ENCODE data around the gene LY6G6C. TPM values are rescaled to one million over a fixed set of nuclear protein-coding genes. Genes with fewer than 3 reads are reported as not detected.

Gene LY6G6C
- total RNA-seq, 2 experiments from 2014 or later, result not detected

DNA sequence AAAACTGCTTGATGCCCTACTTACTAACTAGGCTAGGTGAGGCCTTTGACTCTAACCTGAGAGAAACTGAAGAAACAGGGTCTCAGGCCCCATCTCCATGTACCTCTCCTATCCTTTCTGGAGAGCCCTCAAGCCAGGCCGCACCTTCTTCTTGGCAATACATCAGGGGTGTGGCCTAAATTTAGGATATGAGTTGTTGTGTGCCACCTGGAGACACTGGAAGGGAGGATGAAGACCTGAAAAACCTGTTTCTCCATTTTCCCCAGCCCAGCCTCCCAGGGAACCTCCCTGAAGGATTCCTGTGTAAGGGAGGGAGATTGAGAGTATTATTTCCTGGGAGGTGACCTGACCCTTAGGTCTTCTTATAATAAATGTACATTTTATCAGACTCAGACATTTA, 3.3 kb downstream of the LY6G6C start:
- no peak for ATAC-seq (ENCODE audit: poor library complexity)
- H3K27ac ChIP-seq (ENCODE audit: low read depth in 1 of 2, low read length in 2 of 2), result no peak overlapping the region
- no peak overlapping the region for H3K4me3 Mint-ChIP-seq
- no peak overlapping the region for H3K4me3 ChIP-seq (ENCODE audit: low read length)
- DNase-seq, result no peak
- no peaks in the 10 kb centered on the region for H3K9me3 ChIP-seq (ENCODE audit: control insufficient read depth in 1 of 2, insufficient read depth in 1 of 2, low read length in 2 of 2)
- peaks cover 6% of the 10 kb centered on the region for H3K4me1 Mint-ChIP-seq (ENCODE audit: low read depth)
- ChIA-PET CTCF (no interaction called here), POLR2A (no interaction called here)
- intact Hi-C loops (cut with DNase I, micrococcal nuclease), result no loop called here
- no peak overlapping the region for H3K27ac Mint-ChIP-seq
- H3K36me3 Mint-ChIP-seq (ENCODE audit: low read depth), result no peaks in the 10 kb centered on the region
- H3K9me3 Mint-ChIP-seq, result no peaks in the 10 kb centered on the region
- H3K27me3 Mint-ChIP-seq, result no peaks in the 10 kb centered on the region
- TF ChIP-seq, protein P1, sequence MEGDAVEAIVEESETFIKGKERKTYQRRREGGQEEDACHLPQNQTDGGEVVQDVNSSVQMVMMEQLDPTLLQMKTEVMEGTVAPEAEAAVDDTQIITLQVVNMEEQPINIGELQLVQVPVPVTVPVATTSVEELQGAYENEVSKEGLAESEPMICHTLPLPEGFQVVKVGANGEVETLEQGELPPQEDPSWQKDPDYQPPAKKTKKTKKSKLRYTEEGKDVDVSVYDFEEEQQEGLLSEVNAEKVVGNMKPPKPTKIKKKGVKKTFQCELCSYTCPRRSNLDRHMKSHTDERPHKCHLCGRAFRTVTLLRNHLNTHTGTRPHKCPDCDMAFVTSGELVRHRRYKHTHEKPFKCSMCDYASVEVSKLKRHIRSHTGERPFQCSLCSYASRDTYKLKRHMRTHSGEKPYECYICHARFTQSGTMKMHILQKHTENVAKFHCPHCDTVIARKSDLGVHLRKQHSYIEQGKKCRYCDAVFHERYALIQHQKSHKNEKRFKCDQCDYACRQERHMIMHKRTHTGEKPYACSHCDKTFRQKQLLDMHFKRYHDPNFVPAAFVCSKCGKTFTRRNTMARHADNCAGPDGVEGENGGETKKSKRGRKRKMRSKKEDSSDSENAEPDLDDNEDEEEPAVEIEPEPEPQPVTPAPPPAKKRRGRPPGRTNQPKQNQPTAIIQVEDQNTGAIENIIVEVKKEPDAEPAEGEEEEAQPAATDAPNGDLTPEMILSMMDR (IDR thresholded peaks at IDR 0.05), result no peak
- H3K27me3 ChIP-seq (ENCODE audit: control insufficient read depth in 1 of 2, insufficient read depth in 2 of 2, low read length in 2 of 2), result no peaks in the 10 kb centered on the region
- peaks cover 5% of the 10 kb centered on the region for H3K4me1 ChIP-seq (ENCODE audit: insufficient read depth, low read length)
- no peaks in the 10 kb centered on the region for H3K36me3 ChIP-seq (ENCODE audit: insufficient read depth, low read length)

GRCh38 chr6:31717499-31718222, 3.9 kb downstream of the LY6G6C start:
- Histone ChIP-seq H3K27ac (ENCODE audit: low read depth in 1 of 2, low read length in 2 of 2) (no peak overlapping the region), H3K4me1 (ENCODE audit: insufficient read depth, low read length) (peaks cover 3% of the 10 kb centered on the region), H3K36me3 (ENCODE audit: insufficient read depth, low read length) (no peaks in the 10 kb centered on the region), H3K9me3 (ENCODE audit: control insufficient read depth in 1 of 2, insufficient read depth in 1 of 2, low read length in 2 of 2) (no peaks in the 10 kb centered on the region), H3K27me3 (ENCODE audit: control insufficient read depth in 1 of 2, insufficient read depth in 2 of 2, low read length in 2 of 2) (no peaks in the 10 kb centered on the region), H3K4me3 (ENCODE audit: low read length) (no peak overlapping the region)
- ATAC-seq (ENCODE audit: poor library complexity) (no peak), DNase-seq (no peak)
- Mint-ChIP-seq H3K4me3 (no peak overlapping the region), H3K36me3 (ENCODE audit: low read depth) (no peaks in the 10 kb centered on the region), H3K27me3 (no peaks in the 10 kb centered on the region), H3K9me3 (no peaks in the 10 kb centered on the region), H3K27ac (no peak overlapping the region), H3K4me1 (ENCODE audit: low read depth) (peaks cover 9% of the 10 kb centered on the region)
- intact Hi-C loops (cut with DNase I, micrococcal nuclease), result no loop called here
- POLR2A ChIA-PET, result no interaction called here
- CTCF ChIA-PET, result no interaction called here
- TF ChIP-seq, protein P1 (IDR thresholded peaks at IDR 0.05), result no peak

GRCh38 chr6:31715022-31715958, 6.3 kb downstream of the LY6G6C start, which contains the start of gene LY6G6D:
LY6G6D (plus strand) TSS chr6:31715348; CDS start chr6:31715356, 8 bp downstream.
- Mint-ChIP-seq H3K36me3 (ENCODE audit: low read depth) (no peaks in the 10 kb centered on the region), H3K9me3 (no peaks in the 10 kb centered on the region), H3K4me3 (no peak within 1 kb of the TSS), H3K27ac (no peak within 1 kb of the TSS), H3K4me1 (ENCODE audit: low read depth) (peaks cover 16% of the 10 kb centered on the region), H3K27me3 (no peaks in the 10 kb centered on the region)
- no peaks in the 10 kb centered on the region for H3K9me3 ChIP-seq (ENCODE audit: control insufficient read depth in 1 of 2, insufficient read depth in 1 of 2, low read length in 2 of 2)
- no peak for ATAC-seq (ENCODE audit: poor library complexity)
- TF ChIP-seq, protein P1 (IDR thresholded peaks at IDR 0.05), result no peak
- H3K27me3 ChIP-seq (ENCODE audit: control insufficient read depth in 1 of 2, insufficient read depth in 2 of 2, low read length in 2 of 2), result no peaks in the 10 kb centered on the region
- intact Hi-C loops (cut with DNase I, micrococcal nuclease), result no loop called here
- DNase-seq, result no peak
- CTCF ChIA-PET, result no interaction called here
- H3K36me3 ChIP-seq (ENCODE audit: insufficient read depth, low read length), result no peaks in the 10 kb centered on the region
- H3K27ac ChIP-seq (ENCODE audit: low read depth in 1 of 2, low read length in 2 of 2), result no peak within 1 kb of the TSS
- POLR2A ChIA-PET, result interaction anchor here (0.6 to 1.0 kb wide), 3 partner anchors 12 to 121 kb away, joined by 3 to 5 read pairs (median 3); partner anchors contain the start of genes ABHD16A and DDAH2
- H3K4me1 ChIP-seq (ENCODE audit: insufficient read depth, low read length), result peaks cover 14% of the 10 kb centered on the region
- no peak within 1 kb of the TSS for H3K4me3 ChIP-seq (ENCODE audit: low read length)

All from CD4-positive, alpha-beta T cell (primary cell).